ENCODE results near the gene AP4M1.
A peak's percentile ranks its signal among the peaks of the same experiment; 100 is the strongest.
"Not testable (repeated sequence)": the region's sequence is repeated elsewhere in the genome, so short reads cannot be mapped to it uniquely, and the experiment has no call there.

The AP4M1 gene

DNA sequence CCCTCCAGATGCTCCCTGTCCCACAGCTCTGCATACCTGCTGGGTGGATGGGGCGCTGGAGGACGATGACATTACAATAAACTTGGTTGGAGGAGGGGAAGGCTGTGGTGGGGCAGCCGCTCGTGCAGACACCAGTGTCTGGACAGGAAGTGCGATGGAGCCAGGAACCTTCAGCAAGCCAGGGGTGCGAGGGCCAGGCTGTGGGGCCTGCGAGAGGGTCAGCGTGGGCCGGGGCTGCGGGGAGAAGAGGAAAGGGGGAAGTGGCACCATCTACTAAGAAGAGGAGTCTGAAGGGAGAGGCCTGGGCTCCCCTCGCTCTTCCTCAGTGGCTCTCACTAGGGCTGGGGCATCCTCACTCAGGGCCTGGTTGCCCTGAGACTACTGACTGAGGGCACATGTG, 6.4 kb downstream of the AP4M1 start:
- no peak for DNase-seq (ENCODE audit: low read depth in 1 of 2, low spot score in 1 of 2)

GRCh38 chr7:100109521-100110163, 8.2 kb downstream of the AP4M1 start:
- DNase-seq (ENCODE audit: low read depth in 1 of 2, low spot score in 1 of 2) = no peak

- no peak for DNase-seq (ENCODE audit: low read depth in 1 of 2, low spot score in 1 of 2)
Observed at GRCh38 chr7:100111156-100111555, 9.7 kb downstream of the AP4M1 start.

DNA sequence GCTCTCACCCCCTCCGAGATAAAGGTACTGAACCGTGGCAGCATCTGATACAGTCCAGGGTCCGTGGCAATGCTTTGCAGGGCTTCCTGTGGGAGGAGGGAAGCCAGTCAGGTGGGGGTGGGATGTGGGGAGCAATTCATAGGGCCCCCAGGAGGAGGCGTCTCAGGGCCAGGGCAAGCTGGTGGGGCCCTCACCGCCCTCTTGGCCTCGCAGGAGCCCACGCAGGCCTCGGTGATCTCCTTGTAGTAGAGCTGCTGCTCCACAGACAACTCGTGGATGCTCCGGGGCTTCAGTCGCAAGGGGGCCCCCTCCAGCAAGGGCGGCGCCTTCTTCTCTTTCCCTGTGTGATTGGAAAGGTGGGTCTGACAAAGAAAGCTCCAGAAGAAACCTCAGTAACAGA, 10.5 kb downstream of the AP4M1 start:
- no peak for DNase-seq (ENCODE audit: low read depth in 1 of 2, low spot score in 1 of 2)

- DNase-seq (ENCODE audit: low read depth in 1 of 2, low spot score in 1 of 2) = no peak
Observed at GRCh38 chr7:100115026-100115425, 13.6 kb downstream of the AP4M1 start.

DNA sequence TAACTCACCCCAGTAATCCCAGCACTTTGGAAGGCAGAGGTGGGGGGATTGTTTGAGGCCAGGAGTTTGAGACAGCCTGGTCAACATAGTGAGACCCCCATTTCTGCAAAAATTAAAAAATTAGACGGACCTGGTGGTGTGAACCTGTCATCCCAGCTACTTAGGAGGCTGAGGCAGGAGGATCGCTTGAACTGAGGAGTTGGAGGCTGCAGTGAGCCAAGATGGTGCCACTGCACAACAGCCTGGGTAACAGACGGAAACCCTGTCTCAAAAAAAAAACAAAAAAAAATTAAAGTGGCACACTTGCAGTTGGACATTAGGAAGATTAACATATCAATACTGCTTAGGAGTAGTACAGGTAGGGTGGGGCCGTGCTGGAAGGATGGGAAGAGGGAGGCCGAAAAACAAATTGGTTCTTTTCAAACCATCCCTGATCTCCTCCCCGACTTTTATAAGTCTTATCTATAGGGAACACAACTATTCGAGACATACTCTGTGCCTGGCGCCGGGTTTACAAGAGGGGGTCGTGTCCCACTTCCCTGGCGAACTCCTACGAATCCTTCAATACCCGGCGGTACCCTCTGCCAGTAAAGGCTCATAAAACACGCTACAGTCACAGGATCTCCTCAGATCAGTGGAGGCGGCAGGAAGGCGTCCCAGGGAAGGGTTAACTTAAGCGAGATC, 17.1 kb downstream of the AP4M1 start:
- no peak for DNase-seq (ENCODE audit: low read depth in 1 of 2, low spot score in 1 of 2)

- DNase-seq (ENCODE audit: low read depth in 1 of 2, low spot score in 1 of 2) = peak; percentile 90 to 92
Observed at GRCh38 chr7:100119072-100119969, 17.9 kb downstream of the AP4M1 start, which contains the start of the genes CNPY4 and TAF6. CNPY4 (plus strand) TSS chr7:100119634; CDS start chr7:100119745, 111 bp downstream. TAF6 (minus strand) TSS chr7:100119358; CDS start chr7:100114209, 5,149 bp downstream.

DNA sequence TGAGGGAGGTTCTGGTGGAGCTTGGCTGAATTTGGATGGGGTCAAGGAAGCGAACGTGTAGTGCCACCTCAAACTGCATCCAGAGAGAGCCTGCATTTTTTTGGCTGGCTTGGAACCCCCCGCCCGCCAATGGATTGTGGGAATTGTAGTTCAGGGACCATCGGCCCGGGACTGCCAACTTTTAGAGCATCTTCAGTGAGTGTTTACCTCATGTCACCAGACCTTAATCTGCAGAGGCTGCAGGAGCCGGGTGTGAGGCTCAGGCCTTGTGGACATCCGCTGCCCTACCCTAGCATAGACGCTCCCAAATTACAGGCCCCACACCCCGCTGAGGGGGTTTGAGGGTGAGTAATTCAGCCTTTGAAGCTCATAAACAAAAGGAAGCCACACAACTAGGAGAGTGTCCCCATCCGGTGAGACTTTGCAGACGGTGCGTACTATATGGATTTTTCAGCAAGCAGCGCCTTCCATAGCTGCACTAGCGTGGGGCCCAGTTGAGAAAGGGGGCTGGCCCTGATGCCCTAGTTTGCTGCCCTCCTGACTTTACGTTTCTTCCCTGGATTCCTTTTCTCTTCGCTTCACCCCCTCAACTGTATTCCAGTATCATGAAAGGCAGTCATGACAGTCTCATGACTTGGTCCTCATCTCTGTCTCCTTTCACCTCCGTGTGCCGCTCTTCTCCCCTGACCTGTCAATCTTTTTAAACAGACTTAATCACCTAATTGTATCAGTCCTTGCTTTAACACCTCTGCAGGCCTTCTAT, 18.7 kb downstream of the AP4M1 start:
- peak; percentile 34 to 52 for DNase-seq (ENCODE audit: low read depth in 1 of 2, low spot score in 1 of 2)

DNA sequence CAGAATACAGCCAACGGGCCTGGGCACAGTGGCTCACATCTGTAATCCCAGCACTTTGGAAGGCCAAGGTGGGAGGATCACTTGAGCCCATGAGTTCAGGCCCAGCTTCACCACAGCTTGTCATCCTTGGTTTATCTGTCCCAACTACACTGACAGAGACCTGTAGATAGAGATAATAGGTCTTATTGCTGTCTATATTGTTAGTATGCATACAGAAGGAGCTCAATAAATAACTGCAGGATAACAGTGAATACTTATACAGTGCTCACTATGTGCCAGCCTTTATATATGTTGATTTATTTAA, 19.2 kb downstream of the AP4M1 start:
- no peak for DNase-seq (ENCODE audit: low read depth in 1 of 2, low spot score in 1 of 2)

- no peak for DNase-seq (ENCODE audit: low read depth in 1 of 2, low spot score in 1 of 2)
Observed at GRCh38 chr7:100122067-100122466, 20.6 kb downstream of the AP4M1 start.

- no peak for DNase-seq (ENCODE audit: low read depth in 1 of 2, low spot score in 1 of 2)
Observed at GRCh38 chr7:100122568-100122967, 21.1 kb downstream of the AP4M1 start.

GRCh38 chr7:100124301-100125230, 23.1 kb downstream of the AP4M1 start:
- DNase-seq (ENCODE audit: low read depth in 1 of 2, low spot score in 1 of 2) = no peak

DNA sequence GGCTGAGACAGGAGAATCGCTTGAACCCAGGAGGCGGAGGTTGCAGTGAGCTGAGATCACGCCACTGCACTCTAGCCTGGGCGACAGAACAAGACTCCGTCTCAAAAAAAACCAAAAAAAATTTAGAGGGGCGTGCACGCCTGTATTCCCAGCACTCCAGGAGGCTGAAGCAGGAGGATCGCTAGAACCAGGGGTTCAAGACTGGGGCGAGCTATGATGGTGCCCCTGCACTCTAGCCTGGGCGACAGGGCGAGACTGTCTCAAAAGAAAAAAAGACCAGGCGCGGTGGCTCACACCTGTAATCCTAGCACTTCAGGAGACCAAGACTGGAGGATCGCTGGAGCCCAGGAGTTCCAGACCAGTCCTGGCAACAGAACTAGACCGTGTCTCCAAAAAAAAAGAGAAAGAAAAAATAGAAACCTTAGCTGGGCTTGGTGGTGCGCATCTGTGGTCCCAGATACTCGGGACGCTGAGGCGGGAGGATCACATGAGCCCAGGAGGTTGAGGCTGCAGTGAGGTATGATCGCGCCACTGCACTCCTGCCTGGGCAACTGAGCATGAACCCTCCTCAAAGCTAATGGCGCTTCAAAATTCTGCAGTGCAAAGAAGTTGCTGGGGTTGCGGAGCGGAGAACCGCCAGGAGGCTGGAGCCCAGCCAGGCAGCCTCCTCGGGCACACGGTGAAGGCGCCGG, 24.9 kb downstream of the AP4M1 start:
- DNase-seq (ENCODE audit: low read depth in 1 of 2, low spot score in 1 of 2) = no peak

DNA sequence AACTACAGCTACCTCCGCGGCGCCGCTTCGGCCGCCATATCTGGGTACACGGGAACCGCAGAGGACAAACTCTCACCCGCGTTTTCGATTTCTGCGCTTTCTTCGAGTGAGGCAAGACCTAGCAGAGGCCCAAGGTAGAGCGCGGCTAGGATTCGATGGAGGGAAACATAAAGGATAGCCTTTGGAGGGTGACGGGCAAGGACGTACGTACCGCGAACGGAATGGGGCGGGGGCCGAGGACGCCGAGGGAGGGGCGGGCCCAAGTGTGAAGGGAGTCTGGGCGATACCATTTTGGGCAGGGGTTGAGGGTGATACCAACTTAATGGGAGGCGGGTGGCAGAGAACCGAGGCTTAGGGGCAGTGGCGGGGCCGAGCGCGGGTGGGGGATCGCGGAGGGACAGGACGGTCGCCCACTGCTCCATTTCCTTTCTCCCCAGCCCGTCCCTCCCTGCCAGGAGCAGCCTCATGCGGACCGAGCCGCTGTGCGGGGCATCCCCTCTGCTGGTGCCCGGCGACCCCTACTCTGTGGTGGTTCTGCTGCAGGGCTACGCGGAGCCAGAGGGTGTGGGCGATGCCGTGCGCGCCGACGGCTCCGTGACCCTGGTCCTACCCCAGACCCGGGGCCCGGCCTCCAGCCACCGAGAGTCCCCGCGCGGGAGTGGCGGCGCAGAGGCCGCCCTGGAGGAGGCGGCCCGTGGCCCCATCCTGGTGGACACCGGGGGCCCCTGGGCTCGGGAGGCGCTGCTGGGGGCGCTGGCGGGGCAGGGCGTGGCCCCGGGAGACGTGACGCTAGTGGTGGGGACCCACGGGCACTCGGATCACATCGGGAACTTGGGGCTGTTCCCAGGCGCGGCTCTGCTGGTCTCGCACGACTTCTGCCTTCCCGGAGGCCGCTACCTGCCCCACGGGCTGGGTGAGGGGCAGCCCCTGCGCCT, 25.8 kb downstream of the AP4M1 start, which contains the start of gene MBLAC1:
Gene MBLAC1 (plus strand): TSS at position 37 of the 935 bp plus-strand sequence. CDS start 429 bp downstream, at position 466.
- DNase-seq (ENCODE audit: low read depth in 1 of 2, low spot score in 1 of 2) = peak; percentile 81 to 84

- DNase-seq (ENCODE audit: low read depth in 1 of 2, low spot score in 1 of 2) = no peak
Observed at GRCh38 chr7:100127866-100128636, 26.6 kb downstream of the AP4M1 start.

DNA sequence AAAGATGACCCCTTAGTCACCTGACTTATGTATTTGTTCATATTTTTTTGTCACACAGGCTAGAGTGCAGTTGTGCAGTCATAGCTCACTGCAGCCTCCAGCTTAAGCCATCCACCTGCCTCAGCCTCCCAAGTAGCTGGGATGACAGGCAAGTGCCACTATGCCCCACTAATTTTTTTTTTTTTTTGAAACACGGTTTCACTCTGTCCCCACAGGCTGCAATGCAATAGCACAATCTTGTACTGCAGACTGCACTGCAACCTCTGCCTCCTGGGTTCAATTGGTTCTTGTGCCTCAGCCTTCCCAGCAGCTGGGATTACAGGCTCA, 27.2 kb downstream of the AP4M1 start:
- DNase-seq (ENCODE audit: low read depth in 1 of 2, low spot score in 1 of 2) = no peak

- DNase-seq (ENCODE audit: low read depth in 1 of 2, low spot score in 1 of 2) = not testable (repeated sequence)
Observed at GRCh38 chr7:100130220-100130607, 28.8 kb downstream of the AP4M1 start.
